OCI-LY7 (cell line): Measurements from ENCODE around the gene TCERG1. TPM values are rescaled to one million over a fixed set of nuclear protein-coding genes. Genes with fewer than 3 reads are reported as not detected.

Experiments
- BruUV-seq: library from RNA; stranded (reverse); fragments of 400-500 nt; replicated peaks from 2 replicates; lab custom pipeline; 2021; lab: Mats Ljungman, UMichigan
- CTCF ChIA-PET: fragments of 300-600 bp; sonication (Branson Sonifier 250); formaldehyde crosslinking; loops from one replicate; lab custom pipeline; 2022; ENCODE audit warnings: antibody characterized with exemption; ENCODE audit not compliant: unreplicated experiment; lab: Charles Lee
- POLR2A ChIA-PET: fragments of 300-600 bp; sonication (Branson Sonifier 250); formaldehyde crosslinking; loops from one replicate; lab custom pipeline; 2022; ENCODE audit warnings: antibody characterized with exemption; lab: Charles Lee
- DNase-seq: peaks from one replicate; pipeline ENCODE4 v3.0.0-alpha.2; 2015; ENCODE audit warnings: low spot score
- H2AFZ ChIP-seq: fragments of 200-600 bp; sonication (generic), shearing (Covaris generic); 2 replicates; pipeline ENCODE4 v1.6.1; 2014; ENCODE audit warnings: mild to moderate bottlenecking, antibody characterized with exemption, low read length, moderate library complexity
- H3K27ac ChIP-seq: fragments of 200-600 bp; sonication (generic); 2 replicates; pipeline ENCODE4 v1.5.1; 2014; ENCODE audit warnings: mixed run types, low read depth, mild to moderate bottlenecking, moderate library complexity, low read length, inconsistent platforms; ENCODE audit not compliant: poor library complexity, severe bottlenecking
- H3K36me3 ChIP-seq: fragments of 200-600 bp; sonication (generic); 2 replicates; pipeline ENCODE4 v1.6.1; 2014; ENCODE audit warnings: mild to moderate bottlenecking, antibody characterized with exemption, low read length, moderate library complexity, mixed read lengths; ENCODE audit not compliant: insufficient read depth
- H3K4me1 ChIP-seq: fragments of 200-600 bp; sonication (generic); 2 replicates; pipeline ENCODE4 v1.5.1; 2014; ENCODE audit warnings: mild to moderate bottlenecking, low read length; ENCODE audit not compliant: insufficient read depth, poor library complexity, severe bottlenecking
- H3K4me2 ChIP-seq: fragments of 200-600 bp; sonication (generic); 2 replicates; pipeline ENCODE4 v1.6.1; 2014; ENCODE audit warnings: mild to moderate bottlenecking, low read length
- H3K4me3 ChIP-seq: fragments of 200-600 bp; sonication (generic); 2 replicates; pipeline ENCODE4 v1.5.1; 2014; ENCODE audit warnings: mild to moderate bottlenecking, low read depth, low read length; ENCODE audit not compliant: poor library complexity, severe bottlenecking
- H3K79me2 ChIP-seq: fragments of 200-600 bp; sonication (generic); 2 replicates; pipeline ENCODE4 v1.6.1; 2016; ENCODE audit warnings: low read depth, mild to moderate bottlenecking, low read length, moderate library complexity, mixed read lengths; ENCODE audit not compliant: insufficient read depth
- H3K9me2 ChIP-seq: fragments of 200-600 bp; sonication (generic); 2 replicates; pipeline ENCODE4 v1.6.1; 2016; ENCODE audit warnings: mild to moderate bottlenecking, low read length, mixed read lengths; ENCODE audit not compliant: insufficient read depth
- H3K9me3 ChIP-seq: fragments of 200-600 bp; sonication (generic); 2 replicates; pipeline ENCODE4 v1.6.1; 2014; ENCODE audit warnings: mild to moderate bottlenecking, mixed run types, low read length, mixed read lengths
- H4K20me1 ChIP-seq: fragments of 200-600 bp; sonication (generic); 2 replicates; pipeline ENCODE4 v1.6.1; 2014; ENCODE audit warnings: mild to moderate bottlenecking, antibody characterized with exemption, low read length, moderate library complexity, mixed read lengths; ENCODE audit not compliant: insufficient read depth
- CTCF ChIP-seq: fragments of 200-600 bp; sonication (generic); conservative IDR thresholded peaks from 2 replicates; pipeline ENCODE4 v1.5.1; 2014; ENCODE audit warnings: mild to moderate bottlenecking, antibody characterized with exemption, low read length, moderate library complexity, mixed read lengths
- EZH2phosphoT487 ChIP-seq: fragments of 200-600 bp; sonication (generic); IDR thresholded peaks from 2 replicates; pipeline ENCODE4 v1.6.1; 2018; ENCODE audit warnings: low read depth, borderline replicate concordance, mild to moderate bottlenecking, mixed run types, antibody characterized with exemption, low read length, moderate library complexity, mixed read lengths
- intact Hi-C: fragments of 100-400 bp; cut with micrococcal nuclease; formaldehyde crosslinking; loops from one replicate; pipeline ENCODE4 v1.10.0; 2022; ENCODE audit not compliant: unreplicated experiment
- total RNA-seq, 2 experiments: library from RNA; depleted of rRNA in 1 of 2; stranded (reverse); fragments of >200 nt in 1 of 2; shearing (Covaris generic) in 1 of 2; gene quantifications; 2 replicates each; pipeline ENCODE4 v1.2.3, GENCODE V29; 2014 to 2022

Gene TCERG1
- total RNA-seq, 2 experiments from 2014 or later: 115 to 164 TPM

- intact Hi-C loops: no loop called here
These were observed 19.6 kb downstream of the TCERG1 start for GRCh38 chr5:146466521-146467349.

GRCh38 chr5:146467760-146468159, 20.6 kb downstream of the TCERG1 start:
- ChIA-PET CTCF (interaction anchor here (1.5 kb wide), 1 partner anchor 10 kb away, joined by 3 read pairs; no protein-coding TSS in a partner anchor), POLR2A (interaction anchor here (1.0 to 1.4 kb wide), 5 partner anchors 9 to 18 kb away, joined by 3 to 10 read pairs (median 4); no protein-coding TSS in a partner anchor)
- peaks cover 79% of the 10 kb centered on the region for H3K79me2 ChIP-seq
- H3K27ac ChIP-seq: no peak overlapping the region
- H3K9me2 ChIP-seq: no peaks in the 10 kb centered on the region
- H2AFZ ChIP-seq: no peak overlapping the region
- peaks cover 96% of the 10 kb centered on the region for H3K36me3 ChIP-seq
- BruUV-seq: no TSS peak
- intact Hi-C loops: no loop called here
- H3K4me2 ChIP-seq: no peak overlapping the region
- H4K20me1 ChIP-seq: peaks cover 41% of the 10 kb centered on the region
- no peaks in the 10 kb centered on the region for H3K4me1 ChIP-seq
- H3K9me3 ChIP-seq: no peaks in the 10 kb centered on the region
- DNase-seq: no peak
- no peak for TF ChIP-seq CTCF
- TF ChIP-seq EZH2phosphoT487: no peak
- no peak overlapping the region for H3K4me3 ChIP-seq

More at GRCh38 chr5:146466521-146467349, 19.6 kb downstream of the TCERG1 start:
- Histone ChIP-seq H3K4me2 (no peak overlapping the region), H3K79me2 (peaks cover 89% of the 10 kb centered on the region), H4K20me1 (peaks cover 48% of the 10 kb centered on the region), H3K4me1 (no peaks in the 10 kb centered on the region), H3K27ac (no peak overlapping the region), H3K9me3 (no peaks in the 10 kb centered on the region), H3K9me2 (no peaks in the 10 kb centered on the region), H3K4me3 (no peak overlapping the region), H2AFZ (no peak overlapping the region), H3K36me3 (peaks cover 96% of the 10 kb centered on the region)
- peak; percentile 15 for DNase-seq
- TF ChIP-seq EZH2phosphoT487 (no peak), CTCF (peak; percentile 77)
- POLR2A ChIA-PET: interaction anchor here (0.6 to 1.4 kb wide), 5 partner anchors 10 to 43 kb away, joined by 3 to 10 read pairs (median 7); no protein-coding TSS in a partner anchor
- BruUV-seq: no TSS peak
- CTCF ChIA-PET: no interaction called here
